Measurements from ENCODE around the gene FBXO44. TPM values are rescaled to one million over a fixed set of nuclear protein-coding genes. Genes with fewer than 3 reads are reported as not detected.
A peak's percentile ranks its signal among the peaks of the same experiment; 100 is the strongest.

The FBXO44 gene
- total and polyA plus RNA-seq, 10 of the 15 experiments (the other 5 are each of a cell fraction or from before 2014, with no cell fraction given), result 0.77 to 22.4 (median 8.2) TPM

- H3K79me2 ChIP-seq (ENCODE audit: control insufficient read depth, insufficient read depth, low read length), result no peaks in the 10 kb centered on the region
- H3K36me3 ChIP-seq (ENCODE audit: control insufficient read depth in 2 of 2, insufficient read depth in 2 of 2, low read length in 1 of 2), result no peaks in the 10 kb centered on the region
- no peak overlapping the region; the same call in 1 of the 2 replicates for H2AFZ ChIP-seq (ENCODE audit: control insufficient read depth, low read depth, low read length)
- BruUV-seq (replicated peaks), result no TSS peak
- ChIA-PET RAD21 (ENCODE audit: unreplicated experiment) (interaction anchor here (0.6 to 3.3 kb wide), 10 partner anchors 14 to 98 kb away, joined by 3 to 25 read pairs (median 3); partner anchors contain the start of gene FBXO6), POLR2A (interaction anchor here (0.5 to 1.1 kb wide), 2 partner anchors 61 to 272 kb away, joined by 3 to 4 read pairs; no protein-coding TSS in a partner anchor), SMC1A (ENCODE audit: uncharacterized antibody, unreplicated experiment) (interaction anchor here (0.6 to 1.6 kb wide), 6 partner anchors 61 to 163 kb away, joined by 3 to 5 read pairs (median 4); partner anchors contain the start of gene AGTRAP), CTCF (interaction anchor here (1.0 to 3.2 kb wide), 18 partner anchors 13 to 613 kb away, joined by 3 to 36 read pairs (median 6); partner anchors contain the start of genes AGTRAP and FBXO6)
- H3K4me3 ChIP-seq, result no peak overlapping the region
- intact Hi-C loops (cut with micrococcal nuclease; ENCODE audit: unreplicated experiment), result loop anchor here (1.0 kb wide), 2 partner anchors 69 to 99 kb away; no protein-coding TSS in a partner anchor
- no peaks in the 10 kb centered on the region for H4K20me1 ChIP-seq (ENCODE audit: control insufficient read depth, insufficient read depth)
- H3K9ac ChIP-seq (ENCODE audit: control insufficient read depth, insufficient read depth, low read length), result no peak overlapping the region
- in situ Hi-C loops (cut with MboI), result no loop called here
- FAIRE-seq (no peak), ATAC-seq (peak; percentile 83), DNase-seq (ENCODE audit: low read depth, low spot score) (no peak)
- 10% methylated on average over 43 of the region's 47 CpGs for WGBS (ENCODE audit: insufficient coverage, insufficient replicate concordance, low lambda C conversion rate, missing lambda C conversion rate)
- H3K27me3 ChIP-seq (replicated peaks in 1 of 2; ENCODE audit: control insufficient read depth in 2 of 2, insufficient read depth in 2 of 2, low read length in 1 of 2), result no peaks in the 10 kb centered on the region; a peak in 2 of 4 replicates
- no peak overlapping the region for H3K27ac ChIP-seq (ENCODE audit: control insufficient read depth, insufficient read depth)
- H3K9me3 ChIP-seq (replicated peaks; ENCODE audit: control insufficient read depth, insufficient read depth, low read length), result no peaks in the 10 kb centered on the region
- H3K4me1 ChIP-seq (ENCODE audit: control insufficient read depth, insufficient read depth, low read length), result peaks cover 3% of the 10 kb centered on the region
- H3K4me2 ChIP-seq (ENCODE audit: control insufficient read depth, insufficient read depth), result peak overlapping the region; percentile 28
- no peak for TF ChIP-seq USF2 (IDR thresholded peaks at IDR 0.05; ENCODE audit: borderline replicate concordance, low read depth, low read length)
- TF ChIP-seq BHLHE40 (IDR thresholded peaks at IDR 0.05; ENCODE audit: borderline replicate concordance in 1 of 2, low read depth in 2 of 2, low read length in 1 of 2), result peak in 1 of 2 experiments; percentile 69; a peak in 2 of 4 replicates
- peak; percentile 64; the same call in 1 of the 2 replicates for TF ChIP-seq LARP7 (IDR thresholded peaks at IDR 0.05)
- no peak for TF ChIP-seq PKNOX1 (IDR thresholded peaks at IDR 0.05)
- TF ChIP-seq IKZF1 (conservative IDR thresholded peaks at IDR 0.05), result peak; percentile 35; the same call in 1 of the 2 replicates
- no peak for TF ChIP-seq HDAC2 (IDR thresholded peaks at IDR 0.05)
- peak; percentile 79 for TF ChIP-seq RAD21 (IDR thresholded peaks at IDR 0.05; ENCODE audit: insufficient read depth, low read depth, low read length)
- 0 out of 3 replicates have a peak, but pooled peaks have one; percentile 19 for TF ChIP-seq POU2F2 (IDR thresholded peaks at IDR 0.05; ENCODE audit: borderline replicate concordance, low read depth, low read length)
- TF ChIP-seq CHD2 (IDR thresholded peaks at IDR 0.05; ENCODE audit: borderline replicate concordance, low read depth, low read length), result no peak
- TF ChIP-seq SMC3 (IDR thresholded peaks at IDR 0.05; ENCODE audit: borderline replicate concordance, low read length), result peak; percentile 78
- TF ChIP-seq YBX1 (IDR thresholded peaks at IDR 0.05), result no peak
- TF ChIP-seq SMAD1 (IDR thresholded peaks at IDR 0.05; ENCODE audit: low read depth, partially characterized antibody), result peak; percentile 36
- 0 out of 2 replicates have a peak, but pooled peaks have one; percentile 29 for TF ChIP-seq NR2F1 (conservative IDR thresholded peaks at IDR 0.05)
- TF ChIP-seq ZNF592 (IDR thresholded peaks at IDR 0.05), result 0 out of 2 replicates have a peak, but pooled peaks have one; percentile 38
- TF ChIP-seq POLR2A (IDR thresholded peaks at IDR 0.05; ENCODE audit: low read depth, low read length), result no peak
- TF ChIP-seq YY1 (IDR thresholded peaks at IDR 0.05; ENCODE audit: low read depth, low read length), result peak; percentile 56; the same call in 1 of the 2 replicates
- TF ChIP-seq ZNF24 (IDR thresholded peaks at IDR 0.05), result peak; percentile 22; the same call in 1 of the 2 replicates
- TF ChIP-seq GATAD2B (conservative IDR thresholded peaks at IDR 0.05; ENCODE audit: low read depth), result peak; percentile 50; the same call in 1 of the 2 replicates
Measured at GRCh38 chr1:11650331-11650991, 4.2 kb upstream of the FBXO44 start.

All from GM12878 (cell line).